GM18526 (cell line): ENCODE data around the gene NELFCD.
A peak's percentile ranks its signal among the peaks of the same experiment; 100 is the strongest.

Experiments used
- POLR2A ChIP-seq: IDR thresholded peaks from 3 replicates; pipeline ENCODE4 v1.6.1; 2011; ENCODE audit not compliant: insufficient read length; ENCODE audit errors: extremely low read depth

Gene NELFCD

DNA sequence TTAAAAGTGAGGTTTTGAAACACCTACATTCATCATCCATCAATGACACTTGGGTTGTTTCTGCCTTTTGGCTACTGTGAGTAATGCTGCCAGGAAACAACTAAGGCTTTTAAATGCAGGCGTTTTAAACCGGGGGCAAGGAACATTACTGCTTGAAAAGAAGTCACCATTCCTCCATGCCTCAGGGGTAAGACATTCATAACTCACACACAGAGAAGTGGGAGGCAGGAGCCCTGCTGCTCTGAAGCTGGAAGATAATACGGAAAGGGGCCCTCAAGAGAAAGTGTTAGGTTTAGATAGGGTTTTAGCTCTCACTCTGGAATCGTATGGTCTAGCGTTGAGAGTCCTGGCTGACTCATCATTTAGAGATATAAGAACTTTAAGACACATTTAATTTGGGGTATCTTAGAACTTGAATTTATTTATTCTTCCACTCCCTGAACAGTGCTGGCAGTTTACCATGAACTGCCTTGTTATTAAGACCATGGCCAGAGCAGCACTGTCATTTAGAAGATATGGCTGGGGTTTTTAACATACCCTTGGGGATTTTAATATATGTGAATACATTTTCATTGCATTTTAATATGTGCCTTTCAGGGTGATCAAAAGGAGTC, 40.0 kb downstream of the NELFCD start:
- no peak for TF ChIP-seq POLR2A

DNA sequence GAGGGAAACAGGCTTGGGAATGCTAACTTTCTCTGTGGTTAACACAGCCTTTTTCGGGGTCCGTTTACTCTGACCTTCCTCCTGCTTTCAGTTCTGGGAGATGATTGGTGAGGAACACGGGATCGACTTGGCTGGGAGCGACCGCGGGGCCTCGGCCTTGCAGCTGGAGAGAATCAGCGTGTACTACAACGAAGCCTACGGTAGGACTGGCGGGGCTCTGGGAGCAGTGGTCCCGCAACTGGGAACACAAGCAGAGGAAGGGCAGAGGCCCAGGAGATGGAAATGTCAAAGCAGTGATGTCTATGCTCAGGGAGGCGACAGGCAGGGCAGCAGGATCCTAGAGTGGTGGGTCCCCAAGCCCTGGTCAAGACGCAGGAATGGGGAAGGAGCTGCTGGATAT, 41.7 kb downstream of the NELFCD start:
- TF ChIP-seq POLR2A: no peak

DNA sequence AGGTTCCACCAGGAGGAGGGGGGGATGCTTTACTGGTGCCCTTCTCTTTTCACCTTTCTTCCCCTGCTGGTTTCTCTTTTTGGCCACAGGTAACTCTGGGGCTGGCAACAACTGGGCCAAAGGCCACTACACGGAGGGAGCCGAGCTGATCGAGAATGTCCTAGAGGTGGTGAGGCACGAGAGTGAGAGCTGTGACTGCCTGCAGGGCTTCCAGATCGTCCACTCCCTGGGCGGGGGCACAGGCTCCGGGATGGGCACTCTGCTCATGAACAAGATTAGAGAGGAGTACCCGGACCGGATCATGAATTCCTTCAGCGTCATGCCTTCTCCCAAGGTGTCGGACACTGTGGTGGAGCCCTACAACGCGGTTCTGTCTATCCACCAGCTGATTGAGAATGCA, 42.6 kb downstream of the NELFCD start:
- TF ChIP-seq POLR2A: no peak

DNA sequence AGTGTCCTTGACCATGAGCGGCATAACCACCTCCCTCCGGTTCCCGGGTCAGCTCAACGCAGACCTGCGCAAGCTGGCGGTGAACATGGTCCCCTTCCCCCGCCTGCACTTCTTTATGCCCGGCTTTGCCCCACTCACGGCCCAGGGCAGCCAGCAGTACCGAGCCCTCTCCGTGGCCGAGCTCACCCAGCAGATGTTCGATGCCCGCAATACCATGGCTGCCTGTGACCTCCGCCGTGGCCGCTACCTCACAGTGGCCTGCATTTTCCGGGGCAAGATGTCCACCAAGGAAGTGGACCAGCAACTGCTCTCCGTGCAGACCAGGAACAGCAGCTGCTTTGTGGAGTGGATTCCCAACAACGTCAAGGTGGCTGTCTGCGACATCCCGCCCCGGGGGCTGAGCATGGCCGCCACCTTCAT, 43.1 kb downstream of the NELFCD start:
- no peak for TF ChIP-seq POLR2A

DNA sequence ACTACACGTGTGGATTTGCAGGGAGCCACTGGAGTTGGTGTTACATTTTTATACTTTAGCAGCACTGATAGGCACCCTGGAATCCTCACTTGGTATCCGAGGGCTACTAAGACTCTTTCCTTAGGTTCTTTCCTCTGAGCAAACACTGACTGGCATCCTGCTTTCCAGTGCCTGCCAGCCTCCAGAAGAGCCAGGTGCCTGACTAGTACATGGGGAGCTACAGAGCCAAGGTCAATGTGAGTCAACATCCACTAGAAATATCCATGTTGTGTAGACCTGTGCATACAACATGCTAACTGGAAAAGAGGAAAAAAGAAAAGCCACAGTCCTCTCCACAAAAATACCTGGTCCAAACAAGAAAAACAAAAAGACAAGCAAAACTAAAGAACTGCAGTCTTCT, 44.0 kb downstream of the NELFCD start:
- TF ChIP-seq POLR2A: no peak

DNA sequence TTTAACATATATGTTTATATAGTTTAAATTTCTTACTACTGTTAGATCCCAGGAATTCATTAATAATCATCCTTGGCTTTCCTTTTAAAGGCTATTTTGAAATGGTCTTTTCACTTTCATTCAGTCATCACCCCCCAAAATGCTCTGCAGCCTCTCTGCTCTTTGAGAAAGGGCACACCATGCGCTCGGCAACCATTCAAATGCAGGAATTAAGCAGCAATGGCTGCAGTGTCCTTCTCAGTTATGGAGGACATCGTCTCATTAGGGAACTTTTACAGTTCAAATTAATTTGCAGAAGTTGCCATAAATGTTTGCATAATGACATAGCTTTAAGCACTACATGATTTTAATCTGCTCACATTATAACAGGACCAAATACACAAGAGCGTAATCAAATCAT, 44.5 kb downstream of the NELFCD start:
- no peak for TF ChIP-seq POLR2A

DNA sequence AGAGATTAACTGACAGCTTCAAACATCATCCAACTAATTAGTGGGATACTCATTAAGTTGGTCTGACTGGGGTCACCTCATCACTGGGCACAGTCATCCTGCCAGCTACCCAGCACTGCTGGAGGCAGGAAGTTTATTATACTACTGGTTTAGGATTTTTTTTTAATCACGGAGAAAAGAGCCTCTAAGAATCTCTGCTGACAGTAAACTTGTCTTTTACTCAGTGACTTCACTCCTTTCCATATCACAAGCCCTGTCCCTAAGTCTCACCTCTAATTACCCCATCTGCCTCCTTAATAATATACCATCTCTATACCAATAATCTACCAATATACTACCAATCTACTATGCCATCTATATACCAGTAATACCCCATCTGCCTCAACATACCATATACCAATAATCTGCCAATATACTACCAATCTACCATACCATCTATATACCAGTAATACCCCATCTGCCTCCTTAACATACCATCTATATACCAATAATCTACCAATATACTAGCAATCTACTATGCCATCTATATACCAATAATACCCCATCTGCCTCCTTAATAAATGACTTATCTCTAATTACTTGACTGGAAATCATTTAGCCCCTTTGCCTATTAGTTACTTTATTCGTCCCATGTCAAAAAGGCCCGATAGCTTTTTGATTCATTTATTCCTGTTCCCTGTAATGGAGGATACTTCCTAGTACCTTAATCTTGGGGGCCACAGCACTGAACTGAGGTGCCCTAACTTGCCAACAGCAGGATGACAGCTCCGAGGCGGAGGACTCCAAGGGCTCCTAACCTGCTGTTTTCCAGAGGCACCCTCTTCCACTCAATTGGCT, 46.1 kb downstream of the NELFCD start:
- no peak for TF ChIP-seq POLR2A

DNA sequence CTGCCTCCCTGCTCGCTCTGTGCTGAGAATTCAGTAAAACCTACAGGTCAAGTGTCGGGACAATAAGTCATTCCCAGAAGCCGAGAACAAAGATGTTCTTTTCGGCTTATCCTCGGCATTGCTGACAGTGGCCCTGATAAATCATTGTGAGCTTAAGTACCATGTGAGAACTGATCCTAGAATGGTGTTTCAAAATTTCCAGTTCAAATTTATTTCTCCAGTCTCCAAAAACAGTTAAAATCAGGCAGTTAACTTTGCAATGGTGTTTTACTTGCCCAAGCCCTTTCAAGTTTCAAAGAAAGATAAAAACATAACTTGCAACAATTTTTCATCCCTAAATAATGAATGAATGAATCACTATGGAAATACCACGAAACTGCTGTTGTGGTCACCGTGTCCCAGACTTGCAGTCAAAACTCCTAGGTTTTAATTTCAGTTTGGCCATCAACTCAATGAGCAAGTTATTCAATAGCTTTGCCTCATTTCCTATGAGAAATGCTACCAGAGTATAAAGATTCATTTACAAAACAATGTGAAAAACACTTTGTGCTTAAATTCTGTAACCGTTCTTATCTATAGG, 46.8 kb downstream of the NELFCD start:
- no peak for TF ChIP-seq POLR2A

DNA sequence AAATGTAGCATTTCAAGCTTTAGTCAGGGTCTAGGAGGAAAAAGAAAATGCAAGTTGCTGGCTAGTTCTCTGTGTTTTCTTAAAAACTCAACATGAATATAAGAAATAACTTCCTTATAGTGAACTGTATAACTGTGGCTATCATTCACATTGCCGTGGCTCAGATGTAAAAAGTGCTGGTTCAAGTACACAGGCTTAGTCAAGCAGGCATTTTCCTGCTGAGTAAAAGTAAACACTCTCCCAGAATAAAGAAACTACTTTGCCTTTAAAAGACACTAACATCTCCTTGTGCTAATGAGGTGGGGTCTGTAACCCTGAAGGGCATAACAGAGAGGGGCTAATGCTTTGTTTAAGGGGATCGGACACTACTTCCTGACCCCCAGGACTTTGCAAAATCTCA, 47.8 kb downstream of the NELFCD start:
- no peak for TF ChIP-seq POLR2A

DNA sequence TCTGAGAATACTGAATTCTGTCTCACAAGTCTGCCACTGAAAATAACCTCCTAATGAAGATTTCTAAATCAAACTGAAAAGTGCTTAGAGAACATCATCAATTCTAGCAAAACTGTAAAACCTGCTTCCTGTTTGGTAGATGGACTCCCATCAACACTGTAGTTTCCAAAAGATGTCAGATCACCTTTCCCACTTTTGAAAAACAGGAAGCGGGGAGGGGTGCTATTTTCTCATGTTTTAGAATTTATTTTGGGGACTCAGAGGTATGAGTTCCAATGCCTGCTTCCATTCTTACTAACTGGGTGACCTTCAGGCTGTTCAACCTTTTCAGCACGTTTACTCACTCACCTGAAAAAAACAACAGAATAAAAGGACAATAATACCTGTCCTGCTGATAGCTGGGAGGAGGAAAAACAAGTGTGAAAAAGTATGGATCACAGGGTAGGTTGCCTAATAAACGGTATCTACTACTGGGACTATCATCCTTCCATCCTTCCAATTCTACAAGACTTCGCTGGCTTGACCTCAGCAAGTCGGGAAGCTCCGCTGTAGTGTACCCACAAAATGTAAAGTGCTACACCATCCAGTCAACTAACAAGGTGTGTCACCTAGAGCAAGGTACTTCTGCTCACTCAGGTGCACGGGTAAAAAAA, 50.0 kb downstream of the NELFCD start:
- TF ChIP-seq POLR2A: no peak

DNA sequence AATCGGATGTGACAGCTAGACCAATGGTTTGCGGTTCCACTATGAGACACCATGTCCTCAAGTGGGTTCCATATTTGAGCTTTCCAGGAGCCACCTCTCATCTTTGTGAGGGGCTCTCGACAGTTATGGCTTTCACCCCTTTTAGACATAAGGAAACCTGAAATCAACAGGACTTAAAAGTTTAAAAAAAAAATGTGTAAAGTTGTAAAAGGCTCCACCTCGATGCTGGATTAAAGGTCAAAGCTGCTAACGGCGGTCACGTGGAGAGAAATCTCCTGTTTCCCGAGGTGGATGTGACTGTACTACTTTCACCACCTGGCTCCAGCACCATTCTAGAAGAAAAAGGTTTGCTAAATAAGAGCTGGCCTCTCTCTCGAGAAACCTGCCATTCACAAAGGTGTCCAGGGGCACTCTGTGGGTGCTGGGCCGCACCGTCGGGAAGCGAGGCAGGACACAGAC, 50.5 kb downstream of the NELFCD start:
- TF ChIP-seq POLR2A: no peak

DNA sequence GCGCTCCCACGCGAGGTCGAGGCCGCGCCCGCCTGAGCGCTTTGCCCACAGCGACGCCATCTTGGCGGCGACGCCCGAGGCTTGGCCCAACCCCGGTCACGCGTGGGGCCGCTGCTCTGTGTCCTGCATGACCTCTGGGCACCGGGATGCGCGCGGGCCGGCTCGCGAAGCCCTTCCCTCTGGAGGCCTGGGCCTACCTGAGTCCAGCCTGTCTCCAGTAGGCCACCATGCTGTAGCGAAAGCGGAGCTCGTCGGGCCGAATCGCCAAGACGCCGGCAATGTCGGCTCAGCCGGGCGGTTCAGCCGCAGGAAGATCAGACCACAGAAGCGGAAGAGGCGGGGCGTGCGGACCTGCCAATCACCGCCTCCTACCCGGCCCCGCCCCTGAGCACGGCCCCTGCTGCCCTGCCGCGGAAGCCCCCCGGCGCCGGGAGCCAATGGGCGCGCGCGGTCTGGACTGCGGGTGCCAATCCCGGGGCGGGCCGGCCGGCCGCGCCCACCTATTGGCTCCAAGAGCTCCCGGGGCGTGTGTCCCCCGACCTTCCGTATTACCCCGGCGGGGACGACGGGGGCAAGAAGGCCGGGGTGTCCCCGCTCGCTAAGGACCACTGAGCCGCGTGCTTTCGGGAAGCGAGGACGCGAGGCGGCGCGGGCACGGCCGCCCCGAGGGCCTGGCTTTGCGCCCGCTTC, 51.1 kb downstream of the NELFCD start, which contains the start of gene ATP5F1E:
Gene ATP5F1E, minus strand, starts transcription at position 313 of the 690 bp plus-strand sequence. Its CDS starts 84 bp downstream, at position 229.
- peak; percentile 92 for TF ChIP-seq POLR2A

DNA sequence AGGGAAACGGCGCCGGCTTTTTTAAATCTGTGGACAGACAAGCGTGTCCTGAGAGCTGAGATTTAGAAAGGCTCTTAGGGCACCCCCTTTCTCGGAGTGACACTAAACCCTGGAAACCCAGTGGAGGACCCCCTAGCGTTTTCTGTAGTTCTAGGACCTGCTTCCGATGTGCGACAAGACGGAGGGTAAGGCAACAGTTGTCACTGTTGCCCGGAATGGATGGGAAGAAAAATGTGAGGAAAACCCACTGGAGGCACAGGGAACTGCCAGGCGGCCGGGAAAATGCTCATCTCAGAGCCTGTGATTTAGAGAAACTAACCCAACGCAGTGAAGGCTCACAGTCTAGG, 51.6 kb downstream of the NELFCD start:
- TF ChIP-seq POLR2A: no peak

DNA sequence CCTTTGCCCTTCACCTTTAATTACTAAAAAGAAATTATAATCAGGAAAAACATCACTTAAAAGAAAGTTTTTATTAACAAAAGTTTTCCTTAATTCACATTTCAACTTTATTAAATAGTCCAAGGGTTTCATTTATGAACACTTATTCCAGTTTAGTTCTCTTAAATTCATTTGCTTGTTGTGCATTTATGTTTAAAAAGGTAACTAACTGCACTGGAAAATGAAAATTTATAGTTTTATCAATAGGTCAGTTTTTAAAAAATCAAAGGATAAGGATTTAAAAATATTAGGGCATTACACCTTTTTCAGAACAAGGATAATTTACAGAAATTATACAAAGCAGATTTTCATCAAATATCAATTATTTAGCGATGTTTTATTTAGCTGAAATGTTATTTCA, 52.0 kb downstream of the NELFCD start:
- TF ChIP-seq POLR2A: no peak

DNA sequence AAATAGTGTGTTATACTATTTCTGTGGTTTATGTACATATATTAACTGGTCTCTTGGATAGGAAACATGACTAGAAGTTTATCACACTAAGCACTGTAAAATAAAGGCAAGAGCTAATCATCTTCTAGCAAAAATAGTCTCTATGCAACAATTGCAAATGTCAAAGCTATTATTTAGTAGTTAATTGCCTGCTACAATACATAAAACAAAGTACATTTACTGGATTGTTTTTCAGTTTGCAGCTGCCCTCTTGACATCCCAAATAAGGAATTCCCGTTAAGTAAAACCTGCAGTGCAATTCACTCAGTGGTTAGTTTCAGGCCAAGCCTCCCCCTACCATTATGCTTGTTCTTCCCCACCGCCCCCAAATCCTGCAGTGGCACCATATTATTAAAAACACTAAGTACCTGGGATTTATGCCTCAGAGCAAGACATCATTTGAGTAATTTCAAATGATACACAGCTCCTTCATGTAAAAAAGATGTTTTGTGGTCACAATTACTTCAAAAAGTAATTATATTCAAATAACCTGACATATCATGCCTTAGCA, 52.6 kb downstream of the NELFCD start:
- no peak for TF ChIP-seq POLR2A
